ENCODE results near the gene COL28A1.
"Not testable (repeated sequence)": the region's sequence is repeated elsewhere in the genome, so short reads cannot be mapped to it uniquely, and the experiment has no call there.

The COL28A1 gene

DNA sequence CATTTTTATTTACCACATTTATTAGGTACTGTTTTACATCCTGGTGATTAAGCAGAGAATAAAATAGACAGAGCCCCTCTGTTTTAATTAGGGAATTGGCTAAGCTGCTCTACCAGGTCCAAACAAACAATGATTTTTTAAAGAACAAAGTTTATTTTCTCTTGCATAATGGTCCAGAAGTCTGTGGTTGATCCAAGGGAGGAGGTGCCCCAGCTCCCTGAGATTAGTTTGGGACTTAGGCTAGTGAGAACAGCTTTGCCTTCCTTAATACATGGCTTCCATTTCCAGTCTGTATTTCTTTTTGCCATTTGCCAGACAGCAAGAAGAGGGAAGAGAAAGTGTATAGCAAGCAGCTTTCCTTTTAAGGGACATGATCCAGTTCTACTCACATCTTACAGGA lies 28.1 kb upstream of the COL28A1 start:
- peak overlapping the region in 5 of 21 experiments; percentile 8 to 62 (median 19) for H3K27ac ChIP-seq
- H3K4me3 ChIP-seq, result no peak overlapping the region

DNA sequence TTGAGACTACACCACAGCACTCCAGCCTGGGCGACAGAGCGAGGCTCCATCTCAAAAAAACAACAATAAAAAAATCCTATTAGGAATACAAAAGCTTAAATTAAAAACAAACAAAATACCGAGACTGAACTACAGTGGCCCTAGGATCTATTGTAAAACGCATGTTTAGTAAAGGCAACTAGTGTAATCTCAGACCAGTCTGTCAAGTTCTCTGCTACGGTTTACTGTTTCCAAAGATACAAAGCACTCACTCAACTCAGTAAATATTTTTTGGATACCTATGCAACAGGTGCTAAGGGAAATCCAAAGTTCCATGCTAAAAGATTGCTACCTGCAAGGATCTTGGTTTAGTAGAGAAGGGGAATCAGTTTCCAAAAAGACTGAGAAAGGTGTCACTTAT lies 27.6 kb upstream of the COL28A1 start:
- Histone ChIP-seq H3K4me3 (no peak overlapping the region), H3K27ac (peak overlapping the region in 2 of 21 experiments; percentile 8 to 44)

DNA sequence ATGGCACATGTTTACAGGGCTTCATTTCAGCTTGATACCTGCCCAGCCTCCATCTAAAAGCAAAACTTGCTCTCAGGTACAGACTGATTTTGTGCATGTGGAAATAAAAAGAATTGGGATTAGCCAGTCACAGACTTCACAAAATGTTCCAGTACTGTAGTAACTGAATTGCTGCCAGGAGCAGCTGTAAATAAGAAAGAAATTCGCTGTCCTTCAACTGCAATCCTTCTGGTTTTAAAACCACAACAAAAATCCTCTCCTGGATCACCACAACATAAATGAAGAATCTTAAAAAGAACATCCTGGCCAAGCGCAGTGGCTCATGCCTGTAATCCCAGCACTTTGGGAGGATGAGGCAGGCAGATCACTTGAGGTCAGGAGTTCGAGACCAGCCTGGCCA lies 27.1 kb upstream of the COL28A1 start:
- no peak overlapping the region for H3K4me3 ChIP-seq
- H3K27ac ChIP-seq, result peak overlapping the region in 1 of 21 experiments; percentile 8

DNA sequence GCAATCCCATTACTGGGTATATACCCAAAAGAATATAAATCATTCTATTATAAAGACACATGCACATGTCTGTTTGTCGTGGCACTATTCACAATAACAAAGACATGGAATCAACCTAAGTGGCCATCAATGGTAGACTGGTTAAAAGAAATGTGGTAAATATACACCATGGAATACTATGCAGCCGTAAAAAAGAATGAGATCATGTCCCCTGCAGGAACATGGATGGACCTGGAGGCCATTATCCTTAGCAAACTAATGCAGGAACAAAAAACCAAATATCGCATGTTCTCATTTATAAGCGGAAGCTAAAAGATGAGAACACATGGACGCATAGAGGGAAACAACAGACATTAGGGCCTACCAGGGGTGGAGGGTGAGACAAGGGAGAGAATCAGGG lies 25.9 kb upstream of the COL28A1 start:
- not testable (repeated sequence) for H3K4me3 ChIP-seq, H3K27ac ChIP-seq

DNA sequence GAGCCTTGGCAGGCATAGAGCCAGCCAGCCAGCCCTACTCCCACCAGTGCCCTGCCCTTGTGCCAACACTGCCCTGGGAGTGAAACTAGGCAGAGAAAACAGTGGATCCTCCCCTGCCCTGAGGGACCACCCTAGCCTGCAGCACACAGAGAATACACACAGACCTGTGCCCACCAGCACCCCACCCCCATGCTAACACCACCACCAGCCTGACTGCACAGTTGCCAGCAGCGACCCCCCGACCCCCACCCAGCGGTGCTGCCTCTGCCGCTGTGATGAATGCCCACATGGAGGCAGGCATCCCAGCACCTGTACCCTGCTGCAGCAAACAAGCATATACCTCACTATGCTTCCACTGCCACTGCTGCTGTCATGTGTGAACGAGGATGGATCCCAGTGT lies 21.6 kb upstream of the COL28A1 start:
- no peak overlapping the region for H3K4me3 ChIP-seq
- no peak overlapping the region for H3K27ac ChIP-seq

DNA sequence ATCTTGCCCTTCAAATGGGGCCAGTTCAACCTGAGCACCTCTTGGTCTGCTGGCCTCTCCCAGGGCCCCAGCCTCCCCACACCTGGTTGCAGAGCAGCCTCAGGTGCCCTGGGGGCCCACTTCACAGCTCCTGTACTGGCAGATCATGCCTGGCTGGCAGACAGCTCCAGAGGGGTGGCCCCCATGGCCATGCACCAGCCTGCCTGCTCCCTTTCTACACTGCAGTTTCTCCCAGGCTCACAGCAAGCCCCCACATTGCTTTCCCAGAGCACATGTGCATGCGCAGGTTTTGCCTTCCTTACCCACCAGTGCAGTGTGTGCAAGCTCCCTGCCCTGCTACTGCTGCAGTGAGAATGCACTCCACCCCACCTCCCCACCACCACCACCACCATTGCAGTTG lies 21.2 kb upstream of the COL28A1 start:
- H3K27ac ChIP-seq, result no peak overlapping the region

DNA sequence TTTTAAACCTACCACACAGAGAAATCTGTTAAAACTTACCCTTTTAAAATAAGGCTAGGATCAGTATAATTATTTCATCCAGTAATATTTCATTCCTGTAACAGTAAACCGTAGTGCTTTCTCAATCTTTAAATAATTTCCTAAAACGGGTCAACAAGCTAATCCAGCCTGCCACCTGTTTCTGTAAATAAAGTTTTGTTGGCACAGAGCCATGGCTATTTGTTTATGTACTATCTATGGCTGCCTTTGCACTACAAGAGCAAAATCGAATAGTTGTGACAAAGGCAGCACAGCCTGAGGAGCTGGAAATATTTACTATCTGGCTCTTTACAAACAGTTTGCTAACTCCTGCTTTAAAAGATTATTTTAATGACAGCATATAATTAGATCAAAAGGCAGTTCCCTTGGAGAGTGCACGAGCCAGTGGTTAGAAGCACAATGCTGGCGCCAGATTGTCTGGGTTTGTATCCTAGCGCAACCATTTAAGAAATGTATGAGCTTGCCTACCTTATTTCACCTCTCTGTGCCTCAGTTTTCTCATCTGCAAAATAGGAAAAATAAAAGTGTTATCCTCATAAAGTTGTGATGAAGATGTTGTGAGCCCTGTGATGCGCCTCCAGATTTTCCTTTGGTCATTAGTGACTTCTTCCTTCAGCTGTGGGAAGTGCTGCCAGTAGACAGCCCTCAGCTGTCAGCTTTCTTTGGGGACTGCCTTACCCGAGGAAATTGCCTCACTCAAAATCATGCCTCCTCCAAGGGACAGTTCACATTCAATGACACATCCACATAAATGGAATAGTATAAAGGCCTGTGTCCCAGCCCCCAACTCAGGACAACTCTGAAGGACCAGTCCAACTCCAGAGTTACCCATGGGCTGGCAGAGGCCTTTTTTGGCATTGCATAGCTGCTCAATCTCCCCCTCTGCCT lies 19.2 kb upstream of the COL28A1 start:
- no peak overlapping the region for H3K27ac ChIP-seq
- H3K4me3 ChIP-seq, result no peak overlapping the region

More for the DNA sequence above, 21.2 kb upstream of the COL28A1 start:
- no peak overlapping the region for H3K4me3 ChIP-seq

DNA sequence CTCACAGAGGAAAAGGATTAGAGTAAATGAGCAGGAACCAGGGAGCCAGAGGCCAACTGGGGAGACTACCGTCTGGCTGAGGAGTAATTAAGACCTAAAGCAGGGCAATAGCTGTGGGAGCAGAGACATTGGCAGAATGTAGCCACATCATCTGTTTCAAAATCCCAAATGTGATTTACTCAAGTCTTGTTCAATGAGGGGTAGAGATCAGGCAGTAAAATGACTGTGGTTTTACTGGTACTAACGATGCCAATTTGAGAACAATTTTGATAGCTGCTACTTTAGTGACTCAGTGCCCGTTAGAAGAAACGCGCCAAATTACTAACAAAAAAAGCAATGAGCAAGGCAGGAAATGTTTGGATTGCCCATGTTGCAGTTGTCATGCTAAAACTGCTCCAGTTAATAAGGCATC lies 18.4 kb upstream of the COL28A1 start:
- Histone ChIP-seq H3K27ac (peak overlapping the region in 3 of 21 experiments; percentile 10 to 32 (median 22)), H3K4me3 (no peak overlapping the region)

DNA sequence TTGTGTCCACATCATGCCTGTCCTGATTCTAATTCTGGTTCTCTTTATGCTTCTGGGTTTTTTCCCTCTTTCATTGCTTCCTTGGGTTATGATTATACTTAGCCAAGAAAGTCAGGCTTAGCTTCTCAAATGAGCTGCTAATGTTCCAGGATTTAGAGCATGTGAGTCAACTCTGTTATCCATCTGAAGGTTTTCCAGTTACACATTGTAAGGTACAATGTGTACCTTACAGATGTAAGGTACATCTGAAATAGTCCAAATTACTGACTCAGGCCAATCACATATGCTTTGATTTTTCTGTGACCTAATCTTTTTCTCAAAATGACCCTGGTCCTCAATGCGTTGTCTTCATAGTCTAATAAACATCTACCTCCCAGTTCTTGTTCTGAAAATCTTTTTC lies 17.7 kb upstream of the COL28A1 start:
- peak overlapping the region in 1 of 21 experiments; percentile 10 for H3K27ac ChIP-seq
- no peak overlapping the region for H3K4me3 ChIP-seq

DNA sequence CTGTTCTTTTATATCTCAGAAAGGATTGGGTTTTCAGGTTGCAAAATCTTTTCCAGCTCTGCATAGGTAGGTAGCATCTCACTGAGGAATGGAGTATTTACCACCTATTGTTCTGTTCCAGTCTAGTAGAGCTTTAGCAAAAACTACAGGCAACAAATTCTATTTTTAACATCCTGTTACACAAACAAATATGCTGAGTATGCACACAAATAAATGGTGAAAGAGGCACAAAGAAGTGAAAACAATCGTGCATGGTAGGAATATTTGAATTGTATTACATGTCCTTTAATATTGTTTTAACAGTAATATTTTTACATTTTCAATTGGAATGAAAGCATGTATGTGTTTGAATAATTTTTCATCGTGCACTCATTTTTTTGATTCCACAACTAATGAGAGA lies 16.5 kb upstream of the COL28A1 start:
- no peak overlapping the region for H3K4me3 ChIP-seq
- H3K27ac ChIP-seq, result no peak overlapping the region

DNA sequence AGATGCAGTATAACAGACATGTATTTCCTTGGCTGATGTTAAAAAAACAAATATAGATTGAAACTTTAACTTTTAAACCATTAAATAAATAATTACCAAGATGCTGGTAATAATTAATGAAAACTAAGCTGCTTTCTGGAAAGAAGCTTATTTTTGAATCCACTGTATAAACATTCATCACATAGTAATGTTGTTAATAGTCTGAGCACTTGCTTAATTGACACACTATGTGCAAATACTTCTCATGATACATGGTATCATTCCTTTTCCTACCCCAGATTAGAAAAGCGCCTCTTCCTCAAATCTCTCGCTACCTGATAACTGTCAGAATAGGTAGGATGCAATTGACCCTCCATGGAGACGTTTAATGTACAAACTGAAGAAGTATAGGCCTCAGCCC lies 15.0 kb upstream of the COL28A1 start:
- Histone ChIP-seq H3K27ac (no peak overlapping the region), H3K4me3 (no peak overlapping the region)

DNA sequence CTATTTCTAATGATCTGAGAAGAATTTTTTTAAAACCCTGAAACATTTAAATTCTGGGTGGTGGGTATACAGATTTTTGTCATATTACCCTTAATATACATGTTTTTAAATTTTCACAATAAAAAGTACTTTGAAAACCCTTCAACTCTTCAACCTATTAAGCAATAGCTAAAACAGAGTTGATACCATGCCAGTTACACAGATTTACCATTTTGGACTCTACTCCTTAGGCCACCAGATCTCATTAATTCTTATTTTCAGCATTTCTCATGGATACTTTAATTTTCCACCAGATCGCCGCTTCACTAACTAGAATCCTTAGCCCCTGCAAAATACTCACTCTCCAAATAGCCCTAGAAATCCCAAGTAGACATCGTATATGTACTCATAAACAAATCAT lies 12.7 kb upstream of the COL28A1 start:
- H3K4me3 ChIP-seq, result no peak overlapping the region

DNA sequence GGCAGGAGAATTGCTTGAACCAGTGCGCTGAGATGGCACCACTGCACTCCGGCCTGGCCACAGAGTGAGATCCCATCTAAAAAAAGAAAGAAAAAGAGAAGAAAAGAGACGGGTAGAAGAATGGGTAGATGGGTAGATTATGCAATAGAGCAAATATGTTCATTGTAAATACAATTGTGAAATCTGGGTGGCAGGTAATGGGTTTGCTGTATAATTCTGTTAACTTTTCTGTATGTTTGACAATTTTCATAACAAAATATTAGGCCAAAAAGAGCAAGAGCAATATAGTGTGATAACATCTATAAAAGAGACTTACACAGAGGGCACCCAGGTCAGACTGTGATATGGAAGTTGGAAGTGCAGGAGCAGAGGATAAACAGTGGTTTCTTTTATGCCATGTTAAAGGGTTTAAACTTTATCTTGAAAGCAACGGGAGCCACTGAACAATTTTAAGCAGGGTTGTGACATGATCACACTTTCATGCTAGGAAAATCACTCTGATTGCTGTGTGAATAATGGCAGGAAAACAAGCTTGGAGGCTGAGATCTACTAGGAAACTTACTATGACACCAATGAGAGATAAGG lies 6.7 kb upstream of the COL28A1 start:
- Histone ChIP-seq H3K27ac (no peak overlapping the region), H3K4me3 (no peak overlapping the region)

More for the DNA sequence above, 12.7 kb upstream of the COL28A1 start:
- no peak overlapping the region for H3K27ac ChIP-seq

DNA sequence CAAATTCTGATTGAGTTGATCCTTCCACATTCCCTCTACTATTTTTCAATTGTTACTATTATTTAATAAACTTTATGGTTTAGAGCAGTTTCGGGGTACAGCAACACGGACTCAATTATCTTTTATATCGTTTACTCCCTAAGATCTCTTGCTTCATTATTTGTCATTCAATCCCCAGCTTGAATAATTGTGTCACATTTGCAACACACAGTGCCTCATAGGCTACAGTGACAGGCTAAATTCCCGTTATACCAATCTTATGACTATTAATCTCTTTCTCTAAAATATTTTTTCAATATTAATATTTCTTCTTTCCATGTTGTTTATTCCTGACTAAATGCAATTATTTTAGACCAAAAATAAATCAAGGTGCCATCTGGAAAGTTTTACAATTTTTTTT lies 4.0 kb upstream of the COL28A1 start:
- H3K27ac ChIP-seq, result no peak overlapping the region
- no peak overlapping the region for H3K4me3 ChIP-seq

DNA sequence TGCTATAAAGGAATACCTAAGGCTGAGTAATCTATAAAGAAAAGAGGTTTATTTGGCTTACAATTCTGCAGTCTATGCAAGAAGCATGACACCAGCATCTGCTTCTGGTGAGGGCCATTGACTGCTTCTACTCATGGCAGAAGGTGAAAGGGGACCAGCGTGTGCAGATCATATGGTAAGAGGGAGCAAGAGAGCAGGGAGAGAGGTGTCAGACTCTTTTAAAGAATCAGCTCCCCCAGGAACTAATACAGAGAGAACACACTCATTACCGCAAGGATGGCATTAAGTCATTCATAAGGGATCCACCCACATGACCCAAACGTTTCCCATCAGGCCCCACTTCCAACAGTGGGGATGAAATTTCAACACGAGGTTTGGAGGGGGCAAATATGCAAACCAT lies 3.5 kb upstream of the COL28A1 start:
- Histone ChIP-seq H3K4me3 (no peak overlapping the region), H3K27ac (no peak overlapping the region)

DNA sequence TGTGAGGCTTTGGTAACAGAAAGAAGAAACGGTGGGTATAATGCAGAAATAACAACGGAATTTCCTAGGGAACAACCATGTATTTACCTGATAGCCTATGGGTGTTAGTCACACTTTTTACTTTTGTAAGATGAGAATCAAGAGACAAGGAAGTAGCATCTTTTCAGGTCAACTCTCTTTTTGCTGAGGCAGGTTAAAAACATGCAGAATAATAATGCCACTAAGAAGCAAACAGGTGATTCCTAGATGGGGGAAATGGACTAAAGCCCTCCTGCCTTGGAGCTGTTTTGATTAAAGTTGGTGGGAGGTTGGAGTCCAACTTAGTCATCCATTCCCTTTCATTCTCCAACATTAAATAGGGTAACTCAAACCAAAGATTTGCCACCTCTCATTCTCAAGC lies 2.0 kb upstream of the COL28A1 start:
- no peak overlapping the region for H3K4me3 ChIP-seq

DNA sequence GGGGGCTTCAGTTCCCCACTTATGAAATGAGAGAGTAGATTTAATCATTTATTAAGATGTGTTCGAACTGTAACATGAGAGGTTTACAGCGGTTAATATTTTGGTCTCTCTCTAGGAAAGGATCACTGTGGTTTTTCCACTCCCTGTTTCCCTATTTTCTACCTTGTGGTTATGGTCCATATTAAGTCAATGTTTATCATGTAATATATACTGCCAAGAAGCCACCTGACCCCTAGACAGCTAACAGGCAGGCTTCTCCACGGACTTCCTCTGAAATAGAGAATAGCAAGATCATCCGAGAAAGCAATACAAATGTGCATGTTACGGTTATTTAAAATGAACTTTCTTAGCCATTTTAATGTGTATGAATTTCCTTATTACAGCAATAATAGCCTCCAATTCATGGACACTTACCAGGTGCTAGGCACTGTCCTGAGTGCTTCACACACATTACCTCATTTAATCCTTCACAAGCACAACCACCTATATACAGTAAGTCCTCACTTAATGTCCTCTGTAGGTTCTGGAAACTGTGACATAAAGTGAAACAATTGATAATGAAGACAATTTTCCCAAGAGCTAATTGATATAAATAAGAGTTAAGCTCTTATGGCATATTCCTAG lies 835 bp upstream of the COL28A1 start:
- Histone ChIP-seq H3K27ac (no peak overlapping the region), H3K4me3 (no peak overlapping the region)

More for the DNA sequence above, 2.0 kb upstream of the COL28A1 start:
- H3K27ac ChIP-seq, result no peak overlapping the region

DNA sequence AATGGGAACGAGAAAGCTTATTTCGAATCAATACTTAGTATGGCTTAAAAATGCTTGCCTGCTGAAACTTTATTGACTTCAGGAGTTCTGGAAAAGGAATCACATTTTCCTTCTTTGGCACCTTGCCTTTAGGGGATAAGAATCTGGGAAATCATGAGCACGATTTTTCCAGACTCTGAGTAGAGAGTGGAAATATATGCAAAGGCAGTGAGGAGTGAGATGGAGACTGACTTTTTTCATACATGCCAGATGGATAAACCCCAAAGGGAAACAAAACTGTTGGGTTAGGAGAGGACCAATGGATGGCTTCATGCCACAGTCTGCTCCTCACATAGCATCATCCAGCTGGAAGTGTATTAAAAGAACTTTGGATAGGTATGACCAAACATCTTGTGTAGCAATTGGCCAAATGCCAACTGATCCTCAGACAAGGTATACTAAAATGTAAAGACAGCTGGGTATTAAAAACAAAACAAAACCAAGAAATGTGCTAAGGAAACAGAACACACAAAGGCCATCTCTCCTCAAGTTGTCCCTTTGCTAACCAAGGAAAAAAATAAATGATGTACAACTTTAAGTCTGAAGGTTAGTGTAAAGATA lies 1.7 kb downstream of the COL28A1 start:
- no peak overlapping the region for H3K4me3 ChIP-seq
- no peak overlapping the region for H3K27ac ChIP-seq

DNA sequence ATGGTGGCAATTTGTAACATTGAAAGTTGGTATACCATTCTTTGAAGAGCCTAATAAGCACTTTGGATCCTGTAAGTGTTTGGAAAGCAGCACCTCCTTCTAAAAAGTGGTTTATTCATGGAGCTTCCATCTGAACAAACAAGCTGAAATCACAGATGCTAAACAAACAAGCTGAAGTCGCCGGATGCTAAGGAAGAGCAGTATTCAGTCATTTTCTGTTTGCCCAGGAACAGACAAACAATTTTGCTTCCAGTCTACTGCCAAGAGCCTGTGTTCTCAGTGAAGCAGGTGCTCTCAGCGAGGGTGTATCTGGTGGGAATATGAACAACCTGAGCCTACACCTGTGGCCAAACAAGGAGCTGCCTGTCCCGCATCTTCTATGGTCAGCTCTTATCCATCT lies 6.3 kb downstream of the COL28A1 start:
- Histone ChIP-seq H3K27ac (no peak overlapping the region), H3K4me3 (no peak overlapping the region)

DNA sequence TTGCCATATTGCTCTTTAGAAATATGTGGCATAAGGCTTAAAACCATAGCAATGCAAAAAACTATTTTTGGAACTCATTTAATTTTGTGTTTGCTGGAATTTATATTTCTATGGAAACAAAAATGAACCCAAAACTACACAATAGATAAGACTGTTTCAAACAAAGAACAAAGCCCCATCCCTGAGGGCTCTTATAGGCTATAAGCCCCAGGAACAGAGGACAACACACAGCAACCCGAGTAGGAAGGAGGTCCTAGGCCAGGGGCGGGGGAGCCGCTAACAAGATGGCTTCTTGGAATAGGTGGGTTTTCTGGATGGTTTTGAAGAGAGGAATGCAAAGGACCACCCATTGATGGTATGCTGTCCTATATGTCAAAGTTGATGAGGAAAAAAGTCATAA lies 8.6 kb downstream of the COL28A1 start:
- no peak overlapping the region for H3K4me3 ChIP-seq
- H3K27ac ChIP-seq, result no peak overlapping the region
